HG03045 (cell line): ENCODE results near the gene DNAJC18.
"Not testable (repeated sequence)": the region's sequence is repeated elsewhere in the genome, so short reads cannot be mapped to it uniquely, and the experiment has no call there.

ENCODE experiments used
- ATAC-seq: cut with Tn5 transposase; IDR thresholded peaks from one replicate; pipeline ENCODE4 v1.9.1; 2021; ENCODE audit warnings: mild to moderate bottlenecking, moderate library complexity; ENCODE audit not compliant: unreplicated experiment

Gene DNAJC18

DNA sequence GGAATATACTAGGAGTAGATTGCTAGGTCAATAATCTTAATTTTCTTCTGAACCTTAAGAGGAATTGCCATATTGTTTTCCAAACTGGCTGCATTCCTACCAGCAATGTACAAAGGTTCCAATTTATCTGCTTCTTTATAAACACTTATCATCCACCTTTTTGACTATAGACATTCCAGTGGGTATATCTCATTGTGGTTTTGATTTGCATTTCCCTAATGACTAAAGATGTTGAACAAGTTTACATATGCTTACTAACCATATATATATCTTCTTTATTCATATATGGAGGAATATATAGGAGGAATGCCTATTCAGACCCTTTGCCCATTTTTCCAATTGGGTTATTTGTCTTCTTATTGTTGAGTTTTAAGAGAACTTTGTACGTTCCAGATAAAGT, 7.6 kb downstream of the DNAJC18 start:
- ATAC-seq = no peak

- ATAC-seq = no peak
These were observed 9.3 kb downstream of the DNAJC18 start for GRCh38 chr5:139430015-139430414.

DNA sequence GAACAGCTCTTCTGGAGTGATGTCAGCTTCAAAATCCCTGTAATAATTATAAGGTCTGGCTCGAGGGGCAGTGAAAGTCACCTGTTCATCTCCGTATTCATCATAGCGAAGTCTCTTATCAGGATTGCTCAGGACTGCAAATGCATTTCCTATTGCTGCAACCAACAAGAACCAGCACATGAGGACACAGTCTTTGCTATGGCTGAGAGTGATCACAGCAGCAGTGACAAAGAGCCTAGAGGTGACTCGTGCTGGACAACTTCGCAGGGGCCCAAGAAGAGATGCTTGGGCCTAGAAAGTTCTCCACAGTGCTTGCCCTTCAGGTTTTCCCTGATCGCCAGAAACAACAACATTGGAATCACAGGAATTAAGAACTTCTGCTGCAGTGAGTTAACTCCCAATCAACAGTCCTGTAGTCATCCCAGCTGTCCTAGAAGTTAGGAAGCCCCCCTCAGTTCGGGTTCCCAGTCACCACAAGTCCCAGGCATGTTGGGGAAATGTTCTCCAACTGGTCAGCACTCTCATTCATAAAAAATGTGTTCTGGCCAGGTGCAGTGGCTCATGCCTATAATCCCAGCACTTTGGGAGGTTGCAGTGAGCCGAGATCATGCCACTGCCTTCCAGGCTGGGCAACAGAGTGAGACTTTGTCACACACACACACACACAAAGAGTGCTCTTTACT, 13.0 kb downstream of the DNAJC18 start:
- ATAC-seq = no peak

DNA sequence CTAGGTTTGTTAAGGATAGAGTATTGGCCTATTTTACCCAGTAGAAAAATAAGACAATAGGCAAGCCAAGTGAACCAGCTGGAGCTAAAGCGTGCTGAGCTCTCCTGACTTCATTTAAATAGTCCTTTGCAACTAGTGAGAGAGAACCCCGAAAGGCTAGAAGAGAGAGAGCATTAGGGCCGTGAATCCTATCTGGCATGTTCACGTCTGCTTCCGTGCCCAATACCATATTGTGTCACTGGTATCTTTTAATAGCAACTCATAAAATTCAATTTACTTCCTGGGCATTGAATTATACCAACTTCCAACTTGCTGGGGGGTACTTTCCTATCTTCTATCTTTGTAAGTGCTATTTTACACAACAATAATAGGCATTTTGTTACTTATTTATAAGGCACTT, 13.8 kb downstream of the DNAJC18 start:
- no peak for ATAC-seq

GRCh38 chr5:139422307-139422893, 16.9 kb downstream of the DNAJC18 start:
- ATAC-seq = no peak

DNA sequence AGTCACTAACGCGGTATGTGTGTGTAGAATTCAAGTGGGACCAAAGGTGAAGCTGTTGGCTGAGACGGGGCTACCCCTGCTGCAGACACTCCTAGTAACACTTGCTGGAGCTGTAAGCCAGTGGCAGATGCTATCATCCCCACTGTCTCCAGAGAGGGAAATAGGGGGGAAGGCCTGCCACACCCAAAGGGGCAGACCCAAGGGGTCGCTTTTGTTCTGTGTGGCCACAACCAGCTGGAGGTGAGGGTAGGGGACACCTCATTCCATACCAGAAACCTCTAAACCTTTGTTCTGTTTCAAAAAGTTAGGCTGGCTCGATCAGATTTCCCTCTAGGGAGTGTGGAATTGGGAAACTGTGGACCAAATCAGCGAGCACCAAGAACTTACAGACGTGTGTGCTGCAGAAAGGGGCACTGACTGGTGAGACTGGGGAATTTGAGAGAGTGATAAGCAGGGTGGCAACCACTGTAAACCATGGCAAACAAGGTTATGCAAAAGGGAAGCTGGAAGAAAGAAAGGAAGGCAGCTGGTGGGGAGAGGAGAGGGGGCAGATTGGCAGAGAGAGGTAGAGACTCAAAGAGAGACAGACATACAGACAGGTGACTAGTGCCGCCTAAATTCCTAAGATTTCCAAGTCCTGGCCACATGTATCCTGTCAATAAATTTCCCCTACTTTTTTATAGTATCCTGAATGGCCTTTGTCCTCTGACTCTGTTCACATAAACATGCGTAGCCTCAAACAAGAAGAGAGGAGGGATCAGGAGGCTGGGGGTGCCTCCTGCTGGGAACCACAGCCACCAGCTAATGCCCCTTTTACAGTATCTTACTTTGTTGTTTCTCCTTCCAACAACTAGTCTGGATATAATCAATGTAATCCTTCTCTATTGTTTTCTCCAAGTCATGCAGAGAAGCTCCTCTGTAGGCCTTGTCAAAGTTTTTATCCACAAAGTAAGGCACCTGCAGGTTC, 19.8 kb downstream of the DNAJC18 start:
- no peak for ATAC-seq

GRCh38 chr5:139418793-139419192, 20.5 kb downstream of the DNAJC18 start:
- no peak for ATAC-seq

DNA sequence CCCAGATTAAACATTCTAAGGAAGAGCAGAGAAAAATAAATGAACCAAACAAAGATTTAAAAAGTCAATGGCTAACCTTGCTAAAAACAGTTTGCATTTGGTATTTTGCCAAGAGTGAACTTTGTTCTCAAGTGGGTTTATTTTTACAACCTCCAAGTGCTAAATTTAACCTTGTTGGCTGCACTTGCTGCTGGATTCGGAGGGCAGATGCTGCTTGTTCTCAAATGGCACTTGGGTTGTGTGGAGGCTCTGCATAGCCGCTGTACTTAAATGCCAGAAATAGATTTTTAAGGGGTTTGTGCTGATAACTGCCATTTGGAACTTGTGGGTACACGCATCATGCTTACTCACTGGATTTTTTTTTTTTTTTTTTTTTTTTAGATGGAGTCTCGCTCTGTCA, 22.1 kb downstream of the DNAJC18 start:
- no peak for ATAC-seq

DNA sequence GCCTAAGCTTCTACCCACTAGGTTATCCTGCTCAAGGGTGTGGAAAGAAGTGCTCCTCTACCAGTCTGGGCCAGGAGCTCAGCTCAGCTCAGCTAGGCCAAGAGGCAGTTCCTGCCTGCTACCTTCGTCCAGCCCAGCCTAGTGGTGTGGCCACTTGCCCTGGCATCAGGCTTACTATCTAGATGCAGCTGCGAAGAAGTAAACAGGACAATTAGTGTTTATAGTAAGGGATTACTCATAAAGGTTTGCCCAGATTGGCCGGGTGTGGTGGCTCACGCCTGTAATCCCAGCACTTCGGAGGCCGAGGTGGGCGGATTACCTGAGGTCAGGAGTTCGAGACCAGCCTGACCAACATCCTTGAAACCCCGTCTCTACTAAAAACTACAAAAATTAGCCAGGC, 22.7 kb downstream of the DNAJC18 start:
- no peak for ATAC-seq

DNA sequence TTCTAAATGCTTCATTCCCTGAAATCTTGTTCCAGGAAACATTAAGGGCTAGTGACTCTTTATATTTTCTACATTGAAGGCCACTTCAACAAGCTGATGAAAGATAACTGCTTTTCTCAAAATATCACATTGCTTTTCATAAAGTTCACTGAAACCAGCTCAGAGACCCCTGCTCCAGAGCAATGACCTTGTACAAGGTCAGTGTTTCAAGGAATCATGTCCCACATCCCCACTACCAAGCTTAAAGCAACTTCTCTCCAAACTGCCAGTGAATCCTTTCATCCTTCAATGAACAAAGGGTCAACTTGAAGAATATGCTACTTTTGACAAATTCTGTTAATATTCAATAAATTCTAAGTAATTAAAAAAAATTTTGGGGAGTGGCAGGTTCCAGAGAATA, 23.5 kb downstream of the DNAJC18 start:
- ATAC-seq = no peak

DNA sequence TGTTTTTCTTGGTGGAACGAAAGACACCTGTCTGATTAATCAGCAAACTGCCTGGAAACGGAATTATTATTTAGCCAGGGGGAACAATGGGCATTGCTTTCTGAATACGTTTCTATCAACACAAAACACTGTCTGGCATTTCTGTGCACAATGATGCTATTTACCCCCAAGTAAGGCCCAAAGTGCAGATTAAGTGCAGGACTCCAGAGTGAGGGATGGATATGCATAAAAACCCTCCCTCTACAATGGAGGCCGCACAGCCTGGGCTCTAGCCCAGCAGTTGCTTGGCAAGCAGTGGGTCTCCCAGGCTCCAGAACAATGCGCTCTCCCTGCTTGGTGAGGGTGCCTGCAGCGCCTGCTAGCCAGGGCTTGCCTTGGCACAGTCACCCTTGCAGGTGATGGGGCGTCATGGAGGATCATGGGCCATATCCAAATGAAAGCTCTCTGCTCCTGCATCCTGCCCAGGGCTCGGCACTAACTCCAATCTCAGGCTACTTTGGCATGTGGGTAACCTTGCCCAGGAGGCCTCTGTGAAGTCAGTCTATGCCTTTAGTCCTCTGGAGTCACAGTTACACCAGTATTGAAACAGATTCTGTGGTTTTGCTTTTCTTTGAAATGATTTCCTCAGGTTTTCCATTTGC, 24.0 kb downstream of the DNAJC18 start:
- ATAC-seq = no peak

- no peak for ATAC-seq
These were observed 24.7 kb downstream of the DNAJC18 start for GRCh38 chr5:139414581-139415130.

- ATAC-seq = no peak
These were observed 25.4 kb downstream of the DNAJC18 start for GRCh38 chr5:139413963-139414362.

DNA sequence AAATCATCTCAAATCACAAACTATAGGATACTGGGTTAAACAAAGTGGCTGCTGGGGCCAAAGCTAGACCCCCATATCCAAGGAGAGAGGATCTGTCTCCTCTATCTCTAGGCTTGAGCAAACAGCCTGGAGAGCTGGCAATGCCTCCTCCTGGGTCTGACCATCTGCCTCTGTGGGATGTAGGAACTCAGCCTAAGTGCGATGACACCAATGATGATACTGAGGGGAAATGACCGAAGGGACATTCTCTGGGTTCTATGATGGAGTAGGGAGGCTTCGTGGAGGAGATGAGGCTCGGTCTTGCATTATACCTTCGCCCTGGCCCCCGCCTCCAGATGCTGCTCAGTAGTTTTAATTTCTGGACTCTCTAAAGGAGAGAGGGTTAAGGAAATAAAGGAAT, 26.2 kb downstream of the DNAJC18 start:
- no peak for ATAC-seq

DNA sequence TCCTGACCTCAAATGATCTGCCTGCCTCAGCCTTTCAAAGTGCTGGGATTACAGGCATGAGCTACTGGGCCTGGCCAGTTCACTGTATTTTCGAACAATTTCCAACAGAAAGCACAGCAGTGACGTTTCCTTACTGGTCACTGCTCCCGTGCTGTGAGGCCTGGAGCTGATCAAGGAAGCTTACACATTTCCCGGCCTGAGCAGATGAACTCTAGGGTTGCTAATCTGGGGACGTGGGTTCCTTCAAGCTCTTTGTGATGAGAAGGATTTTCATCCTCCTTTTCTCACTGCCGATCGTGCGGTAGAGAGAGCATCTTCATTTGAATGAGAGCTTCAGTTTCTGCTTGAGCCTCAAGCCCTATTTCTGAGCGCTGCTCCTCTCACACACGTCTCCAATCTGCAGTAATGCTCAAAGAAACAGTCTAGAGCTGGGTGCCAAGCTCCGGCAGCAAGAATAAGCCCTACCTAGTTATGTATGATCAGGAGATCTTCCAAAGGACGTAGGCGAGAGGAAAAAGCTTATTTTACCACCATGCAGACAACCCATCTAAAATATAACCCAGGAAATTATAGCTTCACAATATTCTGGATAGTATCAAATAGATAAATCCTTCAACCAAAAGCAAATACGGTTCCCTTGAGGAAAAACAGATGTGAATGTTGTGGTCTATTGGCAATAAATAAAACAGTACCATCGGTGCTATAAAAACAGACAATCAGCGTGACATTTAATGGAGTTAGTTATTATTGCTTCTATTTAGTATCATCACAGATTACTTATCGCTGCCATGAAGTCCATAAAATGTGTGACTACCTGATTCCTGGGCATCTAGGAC, 28.1 kb downstream of the DNAJC18 start:
- no peak for ATAC-seq

- no peak for ATAC-seq
These were observed 29.0 kb downstream of the DNAJC18 start for GRCh38 chr5:139410121-139410992.

DNA sequence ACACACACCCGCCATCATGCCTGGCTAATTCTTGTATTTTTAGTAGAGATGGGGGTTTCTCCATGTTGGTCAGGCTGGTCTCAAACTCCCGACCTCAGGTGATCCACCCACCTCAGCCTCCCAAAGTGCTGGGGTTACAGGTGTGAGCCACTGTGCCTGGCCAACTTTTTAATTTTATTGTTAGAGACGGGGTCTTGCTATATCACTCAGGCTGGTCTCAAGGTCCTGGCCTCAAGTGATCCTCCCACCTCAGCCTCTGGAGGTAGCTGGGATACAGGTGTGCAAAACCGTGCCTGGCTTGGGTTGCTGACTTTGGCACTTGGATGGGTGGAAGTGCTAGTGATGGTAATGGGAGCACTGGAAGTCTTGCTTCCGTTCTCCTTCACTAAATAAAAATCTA, 30.2 kb downstream of the DNAJC18 start:
- ATAC-seq = not testable (repeated sequence)

GRCh38 chr5:139408191-139408590, 31.1 kb downstream of the DNAJC18 start:
- ATAC-seq = no peak

DNA sequence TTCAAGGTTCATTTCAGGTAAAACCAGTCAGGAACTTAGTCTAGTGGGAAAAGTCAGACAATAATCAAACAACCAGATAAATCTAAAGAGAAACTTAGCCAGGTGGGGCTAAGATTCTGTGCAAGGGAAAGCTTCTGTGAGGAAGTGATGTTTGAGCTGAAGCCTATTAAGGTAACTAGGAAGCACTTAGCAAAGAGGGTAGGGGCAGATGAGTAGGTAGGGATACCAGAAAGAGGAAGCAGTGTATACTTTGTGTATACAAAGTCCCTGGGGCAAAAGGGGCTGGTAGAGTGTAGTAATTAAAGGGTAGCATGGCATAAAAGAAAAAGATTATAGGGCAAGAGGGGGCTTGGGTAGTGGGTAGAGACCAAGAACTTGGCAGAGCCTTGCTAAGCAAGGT, 31.8 kb downstream of the DNAJC18 start:
- ATAC-seq = no peak
